HEK293 (cell line): ENCODE results near the gene ZNF787.

Experiments used
- CTCF ChIA-PET: fragments of 350-600 bp; formaldehyde crosslinking; extraction: SDS; loops from one replicate; lab custom pipeline; 2021; ENCODE audit warnings: antibody characterized with exemption; lab: Yijun Ruan, JAX
- POLR2A ChIA-PET: fragments of 300-600 bp; formaldehyde crosslinking; extraction: SDS; loops from one replicate; lab custom pipeline; 2020; ENCODE audit warnings: antibody characterized with exemption, inconsistent platforms; lab: Yijun Ruan, JAX
- H3K27ac ChIP-seq: fragments of 200-500 bp; sonication (Bioruptor generic); 2 replicates; pipeline ENCODE4 v1.5.1; 2014; ENCODE audit warnings: low read depth, low read length, control low read depth, inconsistent platforms; ENCODE audit errors: extremely low read depth
- H3K36me3 ChIP-seq, 2 experiments: fragments of 200-500 bp in 1 of 2; sonication (Bioruptor generic) in 1 of 2; 1 replicate in 1 of 2; 2 replicates in 1 of 2; pipeline ENCODE4 v1.5.1; 2014 to 2017; ENCODE audit warnings: inconsistent platforms in 2 of 2, low read length in 2 of 2; ENCODE audit not compliant: control insufficient read depth in 2 of 2, insufficient read depth in 1 of 2
- H3K4me1 ChIP-seq: fragments of 200-500 bp; sonication (Bioruptor generic); 2 replicates; pipeline ENCODE4 v1.5.1; 2014; ENCODE audit warnings: mild to moderate bottlenecking, low read length, inconsistent platforms; ENCODE audit not compliant: control insufficient read depth, insufficient read depth
- H3K4me3 ChIP-seq: 2 replicates; pipeline ENCODE4 v1.5.1; 2011; ENCODE audit warnings: low read depth, mild to moderate bottlenecking, control low read depth, low read length, moderate library complexity
- H3K9me3 ChIP-seq: fragments of 200-500 bp; sonication (Bioruptor generic); 2 replicates; pipeline ENCODE4 v1.5.1; 2014; ENCODE audit warnings: low read depth, low read length, inconsistent platforms; ENCODE audit not compliant: control insufficient read depth, insufficient read depth
- GLI4 ChIP-seq: fragments of 450-650 bp; formaldehyde crosslinking; IDR thresholded peaks from 2 replicates; pipeline ENCODE4 v1.5.1; 2016; ENCODE audit warnings: missing biosample characterization, missing genetic modification characterization
- HOXD13 ChIP-seq: sonication (generic); formaldehyde crosslinking; IDR thresholded peaks from 2 replicates; pipeline ENCODE4 v1.8.0; 2022; ENCODE audit warnings: missing genetic modification reagents, borderline replicate concordance
- KLF1 ChIP-seq: fragments of 450-650 bp; formaldehyde crosslinking; IDR thresholded peaks from 2 replicates; pipeline ENCODE4 v1.5.1; 2016; ENCODE audit warnings: missing biosample characterization, missing genetic modification characterization
- KLF9 ChIP-seq: fragments of 450-650 bp; formaldehyde crosslinking; IDR thresholded peaks from 2 replicates; pipeline ENCODE4 v1.5.1; 2016; ENCODE audit warnings: missing biosample characterization, missing genetic modification characterization, low read depth
- PRDM1 ChIP-seq: fragments of 450-650 bp; formaldehyde crosslinking; IDR thresholded peaks from 2 replicates; pipeline ENCODE4; 2016; ENCODE audit warnings: missing biosample characterization, missing genetic modification characterization
- ZBTB26 ChIP-seq: fragments of 450-650 bp; formaldehyde crosslinking; optimal IDR thresholded peaks from 2 replicates; pipeline ENCODE3; 2016; ENCODE audit warnings: missing biosample characterization, mild to moderate bottlenecking, missing genetic modification characterization
- ZFP37 ChIP-seq: fragments of 450-650 bp; formaldehyde crosslinking; IDR thresholded peaks from 2 replicates; pipeline ENCODE4 v1.5.1; 2016; ENCODE audit warnings: missing biosample characterization, missing genetic modification characterization
- ZIC2 ChIP-seq: fragments of 450-650 bp; formaldehyde crosslinking; IDR thresholded peaks from 2 replicates; pipeline ENCODE4 v1.5.1; 2016; ENCODE audit warnings: missing biosample characterization, missing genetic modification characterization
- ZNF121 ChIP-seq: fragments of 450-650 bp; formaldehyde crosslinking; IDR thresholded peaks from 2 replicates; pipeline ENCODE4 v1.5.1; 2016; ENCODE audit warnings: missing biosample characterization, missing genetic modification characterization
- ZNF138 ChIP-seq: fragments of 450-650 bp; formaldehyde crosslinking; IDR thresholded peaks from 2 replicates; pipeline ENCODE4 v1.5.1; 2016; ENCODE audit warnings: missing biosample characterization, missing genetic modification characterization, borderline replicate concordance
- ZNF146 ChIP-seq: fragments of 450-650 bp; formaldehyde crosslinking; IDR thresholded peaks from 2 replicates; pipeline ENCODE4 v1.5.1; 2016; ENCODE audit warnings: missing biosample characterization, missing genetic modification characterization
- ZNF280C ChIP-seq: fragments of 450-650 bp; formaldehyde crosslinking; IDR thresholded peaks from 2 replicates; pipeline ENCODE4 v1.5.1; 2016; ENCODE audit warnings: missing biosample characterization, missing genetic modification characterization
- ZNF350 ChIP-seq: fragments of 450-650 bp; formaldehyde crosslinking; IDR thresholded peaks from 2 replicates; pipeline ENCODE4 v1.5.0; 2017; ENCODE audit warnings: missing biosample characterization, mild to moderate bottlenecking, missing genetic modification characterization
- ZNF48 ChIP-seq: fragments of 450-650 bp; formaldehyde crosslinking; IDR thresholded peaks from 2 replicates; pipeline ENCODE4 v1.5.1; 2016; ENCODE audit warnings: missing biosample characterization, missing genetic modification characterization
- ZNF501 ChIP-seq: fragments of 450-650 bp; formaldehyde crosslinking; IDR thresholded peaks from 2 replicates; pipeline ENCODE4 v1.5.1; 2016; ENCODE audit warnings: missing biosample characterization, missing genetic modification characterization
- ZNF544 ChIP-seq: fragments of 450-650 bp; formaldehyde crosslinking; IDR thresholded peaks from 2 replicates; pipeline ENCODE4 v1.5.0; 2017; ENCODE audit warnings: missing biosample characterization, missing genetic modification characterization
- ZNF561 ChIP-seq: fragments of 450-650 bp; IDR thresholded peaks from 2 replicates; pipeline ENCODE4 v1.5.1; 2018; ENCODE audit warnings: missing biosample characterization, missing genetic modification characterization, borderline replicate concordance
- ZNF670 ChIP-seq: fragments of 450-650 bp; formaldehyde crosslinking; IDR thresholded peaks from 2 replicates; pipeline ENCODE4 v1.5.1; 2016; ENCODE audit warnings: missing biosample characterization, missing genetic modification characterization, low read depth
- ZNF692 ChIP-seq: fragments of 450-650 bp; formaldehyde crosslinking; IDR thresholded peaks from 2 replicates; pipeline ENCODE4 v1.5.1; 2016; ENCODE audit warnings: missing biosample characterization, missing genetic modification characterization
- ZNF776 ChIP-seq: fragments of 450-650 bp; formaldehyde crosslinking; IDR thresholded peaks from 2 replicates; pipeline ENCODE4 v1.5.0; 2017; ENCODE audit warnings: missing biosample characterization, missing genetic modification characterization, borderline replicate concordance
- ZSCAN23 ChIP-seq: fragments of 450-650 bp; formaldehyde crosslinking; IDR thresholded peaks from 2 replicates; pipeline ENCODE4 v1.5.1; 2016; ENCODE audit warnings: missing biosample characterization, missing genetic modification characterization
- TF ChIP-seq, protein P1 (sequence below): fragments of 450-650 bp; formaldehyde crosslinking; IDR thresholded peaks from 2 replicates; pipeline ENCODE4 v1.5.1; 2016; ENCODE audit warnings: missing biosample characterization, missing genetic modification characterization

Gene ZNF787

DNA sequence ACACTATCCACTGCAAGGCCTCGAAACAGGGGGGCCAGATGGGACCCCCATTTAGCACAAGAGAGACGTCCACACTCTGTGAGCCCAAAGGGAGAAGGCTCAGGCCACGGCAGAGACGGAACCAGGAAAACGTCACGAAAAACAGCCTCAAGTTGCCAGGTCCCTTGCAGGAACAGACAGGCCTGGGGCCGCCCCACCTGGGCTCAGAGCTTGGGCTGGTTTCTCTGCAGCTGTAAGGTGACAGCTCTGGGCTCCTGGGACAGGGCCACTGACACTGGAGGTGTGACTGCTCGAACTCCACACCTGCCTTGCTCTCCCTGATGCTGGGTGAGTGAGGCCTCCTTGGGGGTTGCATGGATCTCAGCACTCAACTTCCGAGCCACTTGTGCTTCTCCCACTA is 3.2 kb downstream of the ZNF787 start:
- Histone ChIP-seq H3K9me3 (no peaks in the 10 kb centered on the region), H3K4me1 (peaks cover 6% of the 10 kb centered on the region), H3K36me3 (peaks cover 0 to 27% of the 10 kb centered on the region in 2 experiments; a peak in 2 of 3 replicates), H3K27ac (no peak overlapping the region), H3K4me3 (no peak overlapping the region)
- ChIA-PET POLR2A (no interaction called here), CTCF (no interaction called here)
- TF ChIP-seq KLF9 (no peak), ZFP37 (tag by site-specific recombination) (no peak), ZNF501 (tag by site-specific recombination) (no peak), ZNF138 (no peak), ZNF350 (tag by site-specific recombination) (no peak), ZNF121 (tag by site-specific recombination) (no peak), ZNF776 (no peak), ZNF692 (tag by site-specific recombination) (no peak), ZNF561 (tag by site-specific recombination) (no peak), ZNF280C (tag by site-specific recombination) (no peak), ZNF544 (tag by site-specific recombination) (no peak), GLI4 (tag by site-specific recombination) (no peak), KLF1 (tag by site-specific recombination) (no peak)
- TF ChIP-seq, protein P1, sequence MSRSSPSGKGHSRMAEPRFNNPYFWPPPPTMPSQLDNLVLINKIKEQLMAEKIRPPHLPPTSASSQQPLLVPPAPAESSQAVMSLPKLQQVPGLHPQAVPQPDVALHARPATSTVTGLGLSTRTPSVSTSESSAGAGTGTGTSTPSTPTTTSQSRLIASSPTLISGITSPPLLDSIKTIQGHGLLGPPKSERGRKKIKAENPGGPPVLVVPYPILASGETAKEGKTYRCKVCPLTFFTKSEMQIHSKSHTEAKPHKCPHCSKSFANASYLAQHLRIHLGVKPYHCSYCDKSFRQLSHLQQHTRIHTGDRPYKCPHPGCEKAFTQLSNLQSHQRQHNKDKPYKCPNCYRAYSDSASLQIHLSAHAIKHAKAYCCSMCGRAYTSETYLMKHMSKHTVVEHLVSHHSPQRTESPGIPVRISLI (tag by site-specific recombination): no peak

DNA sequence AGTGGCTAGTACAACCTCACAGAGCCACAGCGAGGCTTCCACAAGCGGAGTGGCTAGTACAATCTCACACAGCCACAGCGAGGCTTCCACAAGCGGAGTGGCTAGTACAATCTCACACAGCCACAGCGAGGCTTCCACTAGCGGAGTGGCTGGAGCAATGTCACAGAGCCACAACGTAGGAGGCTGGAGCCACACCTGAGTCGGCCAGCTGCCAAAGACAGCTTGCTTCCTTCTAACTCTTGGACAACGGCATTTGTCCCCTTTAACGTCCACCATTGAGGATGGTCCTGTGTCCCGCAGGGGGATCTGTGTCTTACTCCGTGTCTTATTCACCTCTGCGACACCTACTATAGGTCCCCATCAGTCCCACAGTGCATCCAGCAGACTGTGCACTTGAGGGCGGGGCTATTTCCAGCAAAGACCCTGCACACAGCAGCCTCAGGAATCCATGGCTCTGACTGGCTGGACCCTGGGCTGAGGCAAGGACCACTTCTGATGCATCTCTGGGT is 3.7 kb downstream of the ZNF787 start:
- Histone ChIP-seq H3K36me3 (peaks cover 0 to 27% of the 10 kb centered on the region in 2 experiments; a peak in 2 of 3 replicates), H3K27ac (no peak overlapping the region), H3K4me1 (peaks cover 7% of the 10 kb centered on the region), H3K4me3 (no peak overlapping the region), H3K9me3 (no peaks in the 10 kb centered on the region)
- POLR2A ChIA-PET: no interaction called here
- CTCF ChIA-PET: no interaction called here
- no peak for TF ChIP-seq ZSCAN23 (tag by site-specific recombination)
- TF ChIP-seq ZBTB26 (tag by site-specific recombination): no peak
- TF ChIP-seq ZNF146 (tag by site-specific recombination): no peak
- TF ChIP-seq, protein P1 (tag by site-specific recombination): no peak
- TF ChIP-seq ZIC2 (tag by site-specific recombination): no peak
- no peak for TF ChIP-seq HOXD13 (CRISPR knock-in tag)
- TF ChIP-seq PRDM1 (tag by site-specific recombination): no peak
- no peak for TF ChIP-seq ZNF48 (tag by site-specific recombination)
- TF ChIP-seq ZNF670 (tag by site-specific recombination): no peak
- TF ChIP-seq, all 188 proteins: peak for 0
